Ramos (cell line): ENCODE data around the gene SHISA8.

Experiments
- in situ Hi-C: fragments of 300-500 bp; cut with MboI; formaldehyde crosslinking; loops from one replicate; pipeline ENCODE4 v1.14.3; 2022; ENCODE audit warnings: low sequenced_read_pairs; ENCODE audit not compliant: unreplicated experiment

Gene SHISA8

DNA sequence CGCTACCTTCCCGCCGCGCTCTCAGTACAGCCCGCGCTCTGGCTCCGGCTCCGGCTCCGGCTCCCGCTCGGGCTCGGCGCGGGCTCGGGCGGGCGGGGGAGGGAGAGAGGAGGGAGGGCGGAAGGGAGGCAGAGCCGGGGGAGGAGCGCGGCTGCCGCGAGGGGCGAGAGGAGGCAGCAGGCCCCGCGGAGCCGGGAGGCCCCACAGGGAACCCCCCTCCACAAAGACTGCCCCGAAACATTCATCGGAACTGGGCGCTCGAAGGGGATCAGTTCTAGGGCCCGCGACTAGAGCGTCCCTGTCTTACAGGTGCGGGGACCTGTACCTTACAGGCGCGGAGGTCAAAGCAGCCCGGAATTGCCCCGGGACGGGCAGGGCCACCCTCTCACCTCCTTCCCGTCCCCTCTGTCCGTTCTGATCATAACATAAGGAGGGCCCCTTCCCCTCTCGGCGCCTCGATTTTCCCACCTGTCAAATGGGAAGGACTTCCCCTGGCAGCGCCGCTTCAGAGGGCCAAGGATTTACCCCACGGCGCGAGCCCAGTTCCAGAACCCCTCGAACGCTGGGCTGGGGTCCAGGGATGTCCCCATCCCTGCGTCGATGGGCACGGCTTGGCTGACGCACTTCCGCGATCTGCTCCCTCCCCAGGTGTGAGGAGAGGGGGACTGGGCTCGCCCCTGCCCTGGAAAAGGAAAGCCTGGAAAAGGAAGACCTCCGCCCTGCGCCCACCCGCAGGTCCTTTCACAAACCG lies at the start of gene SHISA8:
TSS of gene SHISA8 (minus strand) at position 40 of the 751 bp plus-strand sequence. CDS start 407 bp downstream, outside the sequence.
- in situ Hi-C loops = no loop called here

DNA sequence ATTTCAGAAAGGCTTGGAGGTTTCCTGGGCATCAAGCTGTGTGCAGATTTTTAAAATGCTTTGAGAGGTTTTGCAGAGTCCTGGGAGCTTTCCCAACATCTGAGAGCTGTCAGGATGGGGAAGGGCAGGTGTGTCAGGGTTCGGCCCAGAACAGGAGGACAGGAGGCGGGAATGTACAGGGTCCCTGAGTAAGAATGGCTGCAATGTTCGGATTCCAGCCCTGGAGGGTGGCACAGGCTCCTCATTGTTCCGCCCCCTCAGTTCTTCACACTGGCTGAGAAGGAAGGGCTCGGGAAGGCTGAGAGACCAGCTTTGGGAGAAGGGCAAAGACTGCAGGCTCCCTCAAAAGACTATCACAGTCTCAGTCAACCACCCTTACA lies 49.2 kb upstream of the SHISA8 start:
- in situ Hi-C loops = loop anchor here (10.0 kb wide), 2 partner anchors 151 to 471 kb away; partner anchors contain the start of gene NFAM1

GRCh38 chr22:41963453-41964111 lies 48.7 kb upstream of the SHISA8 start:
- in situ Hi-C loops = loop anchor here (10.0 kb wide), 2 partner anchors 151 to 471 kb away; partner anchors contain the start of gene NFAM1

GRCh38 chr22:41957941-41958556 lies 43.2 kb upstream of the SHISA8 start:
- in situ Hi-C loops = no loop called here

DNA sequence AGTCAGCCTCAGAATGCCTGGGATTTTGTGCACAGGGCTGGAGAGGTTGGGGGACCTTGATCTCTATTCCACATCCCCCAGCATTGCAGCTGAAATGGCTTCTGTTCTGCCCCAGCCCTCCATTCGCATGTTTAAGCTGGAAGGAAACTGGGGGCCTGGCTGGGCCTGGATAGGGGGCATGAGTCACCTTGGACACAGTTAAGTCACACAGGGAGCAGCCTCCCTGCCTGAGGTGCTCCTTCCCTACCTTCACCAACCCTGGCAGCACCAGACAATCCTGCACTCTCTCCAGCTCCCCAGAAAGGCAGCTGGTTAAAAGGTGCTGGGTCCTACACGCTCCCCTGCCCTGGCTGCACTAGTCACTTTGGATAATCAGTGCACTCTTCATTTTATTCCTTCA lies 37.8 kb upstream of the SHISA8 start:
- in situ Hi-C loops = no loop called here

DNA sequence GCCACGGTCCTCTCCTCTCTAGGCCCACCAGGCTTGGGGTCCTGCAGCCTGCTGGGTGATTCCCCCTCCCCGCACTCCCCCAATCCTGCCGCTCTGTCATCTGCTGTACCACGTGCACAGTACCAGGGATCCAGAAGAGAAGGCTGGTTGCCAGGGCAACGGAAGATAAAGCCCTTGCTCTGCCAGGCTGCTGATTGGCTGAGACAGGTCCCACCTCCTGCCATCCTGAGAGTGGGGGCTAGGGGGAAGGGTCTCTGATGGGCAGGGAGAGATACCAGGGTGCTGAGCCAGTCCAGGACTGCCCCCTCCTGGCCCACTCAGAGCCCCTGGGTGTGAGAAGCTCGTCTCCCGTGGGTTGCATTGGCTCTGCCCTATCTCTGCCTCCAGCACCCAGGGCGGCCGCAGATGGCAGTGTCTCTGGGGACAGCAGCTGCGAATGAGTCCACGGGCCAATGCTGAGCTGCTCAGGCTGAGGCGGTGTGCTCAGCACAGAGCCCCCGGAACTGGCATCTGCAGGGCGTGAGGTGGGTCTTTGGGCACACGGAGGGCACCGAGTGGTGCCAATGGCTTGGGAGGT lies 37.1 kb upstream of the SHISA8 start, which contains the start of gene SMIM45:
TSS of gene SMIM45 (plus strand) at position 253 of the 577 bp plus-strand sequence.
- in situ Hi-C loops = no loop called here

DNA sequence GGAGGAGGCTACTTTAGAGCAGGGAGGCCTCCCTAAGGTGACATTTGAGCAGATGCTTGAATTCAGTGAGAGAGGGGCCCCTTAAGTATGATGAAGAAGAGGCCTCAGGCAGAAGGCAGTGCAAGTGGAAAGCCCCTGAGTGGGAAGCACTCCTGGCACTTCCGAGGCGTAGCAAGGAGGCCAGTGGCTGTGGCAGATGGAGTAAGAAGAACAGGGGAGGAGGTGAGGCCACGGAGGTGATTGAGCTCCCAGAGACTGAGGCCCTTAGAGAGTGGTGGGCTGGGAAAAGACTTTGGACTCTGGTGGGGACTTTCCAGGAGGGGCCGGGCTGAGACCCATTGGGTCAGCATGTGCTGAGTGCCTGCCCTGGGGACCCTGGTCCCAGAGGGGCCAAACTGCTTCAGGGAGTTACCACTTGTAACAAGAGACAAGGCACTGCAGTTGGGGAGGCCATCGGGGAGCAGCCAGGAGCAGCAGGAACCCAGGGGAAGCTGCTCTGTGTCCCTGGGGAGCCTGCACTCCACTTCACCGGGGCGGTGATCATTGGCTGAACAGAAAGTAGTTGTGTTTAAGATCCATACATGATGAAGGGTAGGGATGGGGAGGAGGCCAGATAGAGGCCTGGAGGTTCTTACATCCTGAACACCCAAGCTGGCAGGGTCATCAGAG lies 34.6 kb upstream of the SHISA8 start:
- in situ Hi-C loops = loop anchor here (5.0 kb wide), 1 partner anchor 127 kb away; no protein-coding TSS in a partner anchor

GRCh38 chr22:41948928-41949296 lies 34.0 kb upstream of the SHISA8 start:
- in situ Hi-C loops = loop anchor here (5.0 kb wide), 1 partner anchor 127 kb away; no protein-coding TSS in a partner anchor

DNA sequence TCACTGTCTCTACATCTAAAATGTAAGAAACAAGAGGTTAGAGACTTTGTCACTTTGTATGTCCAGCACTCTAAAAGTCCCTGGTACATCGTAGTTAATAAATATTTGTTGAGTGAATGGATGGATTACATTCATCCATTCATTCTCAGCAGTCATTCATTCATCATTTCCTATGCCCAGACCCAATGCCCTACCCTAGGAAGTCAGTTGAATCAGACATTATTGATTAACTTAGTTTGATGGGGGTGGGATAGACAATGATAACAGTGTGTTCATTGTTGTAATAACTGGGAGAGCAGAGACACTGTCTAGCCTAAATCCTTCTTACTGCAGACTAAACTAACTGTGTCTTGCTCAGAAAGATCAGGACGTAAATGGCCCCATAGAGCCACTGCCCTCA lies 33.3 kb upstream of the SHISA8 start:
- in situ Hi-C loops = loop anchor here (5.0 kb wide), 1 partner anchor 126 kb away; no protein-coding TSS in a partner anchor

- in situ Hi-C loops = loop anchor here (5.0 kb wide), 1 partner anchor 125 kb away; no protein-coding TSS in a partner anchor
Observed at GRCh38 chr22:41947424-41948080, 32.7 kb upstream of the SHISA8 start.

DNA sequence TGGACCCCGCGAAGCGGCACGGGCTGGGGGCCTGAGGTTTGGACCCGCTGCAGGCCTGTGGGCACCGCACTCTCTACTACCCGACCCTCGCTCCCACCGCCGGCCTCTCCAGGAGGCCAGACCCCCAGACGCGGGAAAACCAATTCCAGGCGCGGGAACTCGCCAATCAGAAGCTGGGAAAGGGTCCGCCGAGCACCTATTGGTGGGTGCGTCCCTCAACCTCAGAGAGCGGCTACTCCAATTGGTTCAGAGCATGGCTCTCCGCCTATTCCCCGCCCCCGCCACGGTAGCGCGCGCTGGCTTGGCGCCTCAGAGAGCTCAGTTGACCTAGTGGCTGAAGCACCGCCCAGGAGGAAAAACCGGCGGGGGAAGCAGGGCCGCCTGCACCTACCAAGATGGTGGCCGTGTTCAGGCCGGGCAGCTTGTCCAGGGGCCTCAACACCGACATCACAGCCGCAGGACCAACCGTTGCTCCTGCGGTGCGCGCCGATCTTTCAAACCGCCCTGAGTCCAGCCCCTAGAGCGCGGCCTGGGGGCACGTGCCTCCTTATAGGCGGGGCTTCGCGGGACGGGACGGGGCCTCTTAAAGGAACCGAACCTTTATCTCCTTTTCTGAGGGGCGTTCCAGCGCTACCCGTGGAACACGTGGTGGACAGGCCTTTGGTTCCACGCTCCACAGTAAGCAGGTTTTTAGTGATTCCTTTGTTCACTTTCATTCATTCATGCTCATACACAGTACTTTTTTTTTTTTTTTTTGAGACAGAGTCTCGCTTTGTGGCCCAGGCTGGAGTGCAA lies 32.0 kb upstream of the SHISA8 start, which contains the start of gene CENPM:
TSS of gene CENPM (minus strand) at position 524 of the 795 bp plus-strand sequence. CDS start at position 448, 76 bp downstream.
- in situ Hi-C loops = loop anchor here (5.0 kb wide), 1 partner anchor 125 kb away; no protein-coding TSS in a partner anchor

DNA sequence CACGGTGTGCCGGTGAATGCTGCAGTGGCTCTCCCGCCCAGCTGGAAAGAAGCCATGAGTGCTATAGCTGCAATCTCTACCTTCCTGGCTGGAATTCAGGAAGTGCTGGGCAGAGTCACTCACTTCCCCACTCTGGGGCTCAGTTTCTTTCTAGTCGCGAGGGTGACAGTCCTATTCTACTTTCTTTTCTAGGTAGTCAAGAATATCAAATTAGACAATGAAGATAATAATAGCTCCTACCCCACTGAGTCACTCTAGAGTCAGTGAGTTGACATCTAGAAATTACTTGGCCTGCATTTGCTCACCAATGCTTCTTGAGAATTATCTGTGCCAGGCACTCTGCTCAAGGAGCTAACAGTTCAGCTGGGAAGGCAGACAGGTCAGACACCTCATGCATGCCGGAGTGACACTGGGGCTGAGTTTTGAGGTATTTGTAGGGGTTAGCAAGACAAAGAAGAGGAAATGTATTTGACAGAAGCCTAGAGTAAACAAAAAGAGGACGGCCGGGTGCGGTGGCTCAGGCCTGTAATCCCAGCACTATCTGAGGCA lies 28.9 kb upstream of the SHISA8 start:
- in situ Hi-C loops = loop anchor here (5.0 kb wide), 1 partner anchor 246 kb away; the partner anchor contains the start of gene MEI1

- in situ Hi-C loops = loop anchor here (5.0 kb wide), 1 partner anchor 244 kb away; the partner anchor contains the start of gene MEI1
Observed at GRCh38 chr22:41940832-41941765, 26.2 kb upstream of the SHISA8 start.

DNA sequence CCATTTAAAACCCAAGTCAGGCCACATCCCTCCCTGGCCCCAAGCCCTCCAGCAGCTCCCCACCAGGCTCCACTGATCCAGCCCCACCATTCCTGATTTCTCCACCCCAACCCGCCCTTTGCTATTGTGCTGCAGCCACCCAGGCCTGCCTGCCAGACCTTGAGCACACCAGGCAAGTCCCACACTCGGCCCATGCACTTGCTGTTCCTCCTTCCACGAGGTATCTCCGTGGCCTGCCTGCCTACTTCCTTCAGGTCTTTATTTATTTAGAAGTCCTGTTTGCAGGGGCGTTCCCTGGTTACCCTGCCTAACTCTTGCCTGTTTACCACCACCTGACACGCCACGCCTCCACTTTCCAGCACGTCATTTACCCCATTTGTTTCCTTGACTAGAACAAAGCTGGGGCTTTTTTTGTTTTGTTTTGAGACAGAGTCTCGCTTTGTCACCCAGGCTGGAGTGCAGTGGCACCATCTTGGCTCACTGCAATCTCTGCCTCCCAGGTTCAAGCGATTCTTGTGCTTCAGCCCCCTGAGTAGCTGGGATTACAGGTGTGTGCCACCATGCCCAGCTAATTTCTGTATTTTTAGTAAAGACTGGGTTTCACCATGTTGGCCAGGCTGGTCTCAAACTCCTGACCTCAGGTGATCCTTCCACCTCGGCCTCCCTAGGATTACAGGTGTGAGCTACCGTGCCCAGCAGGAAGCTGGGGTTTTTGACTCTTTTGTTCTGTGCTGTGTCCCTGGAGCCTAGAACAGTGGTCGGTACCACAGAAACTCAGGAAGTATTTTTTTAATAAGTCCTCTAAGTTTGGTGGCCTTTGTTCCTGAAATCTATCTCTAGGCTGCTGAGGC lies 25.3 kb upstream of the SHISA8 start:
- in situ Hi-C loops = loop anchor here (5.0 kb wide), 1 partner anchor 243 kb away; the partner anchor contains the start of gene MEI1

GRCh38 chr22:41936894-41937169 lies 22.0 kb upstream of the SHISA8 start:
- in situ Hi-C loops = no loop called here

DNA sequence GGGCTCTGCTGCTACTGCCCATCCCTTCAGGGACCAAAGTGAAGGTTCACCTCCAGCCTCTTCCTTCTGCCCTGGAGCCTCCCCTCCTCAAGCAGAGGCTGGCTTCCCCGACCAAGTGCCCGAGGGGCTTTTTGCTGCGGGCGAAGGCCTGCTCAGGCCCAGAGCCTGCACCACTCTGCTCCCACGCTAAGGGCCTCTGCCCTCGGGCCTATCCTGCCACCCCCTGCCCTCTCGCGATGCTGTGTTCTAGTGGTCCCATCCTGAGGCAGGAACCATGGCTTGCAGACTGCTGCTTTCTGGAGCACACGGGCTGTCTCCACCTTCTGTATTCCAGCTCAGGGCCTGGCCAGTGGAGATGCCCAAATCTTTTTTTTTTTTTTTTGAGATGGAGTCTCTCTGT lies 20.6 kb upstream of the SHISA8 start:
- in situ Hi-C loops = no loop called here
